DMS114 treated with DMSO at 0.1 percent for 48 hours (cell line): ENCODE measurements around the gene AGBL1.
"Not testable (repeated sequence)": the region's sequence is repeated elsewhere in the genome, so short reads cannot be mapped to it uniquely, and the experiment has no call there.

Experiments
- DNase-seq: peaks from one replicate; lab custom pipeline; 2025; ENCODE audit not compliant: unreplicated experiment; lab: John Stamatoyannopoulos, UW

AGBL1 gene

GRCh38 chr15:86850939-86851338 is 771.3 kb downstream of the AGBL1 start:
- no peak for DNase-seq

DNA sequence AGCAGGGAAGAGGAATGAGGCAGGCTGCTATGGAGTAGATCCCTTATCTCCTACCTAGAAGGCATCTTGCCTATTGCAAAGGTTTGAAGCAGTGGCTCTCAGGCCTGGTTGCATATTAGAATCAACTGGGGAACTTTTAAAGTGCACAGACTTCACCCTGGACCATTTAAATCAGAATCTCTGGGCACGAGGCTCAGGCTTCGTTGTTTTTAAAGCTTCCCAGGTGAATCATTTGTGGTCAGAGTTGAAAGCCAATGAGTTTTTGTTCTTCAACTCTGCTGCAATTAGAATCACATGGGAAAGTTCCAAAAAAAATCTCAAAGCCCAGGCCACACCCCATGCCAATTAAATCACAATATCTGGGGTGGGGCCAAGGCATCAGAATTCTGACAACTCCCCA is 773.1 kb downstream of the AGBL1 start:
- DNase-seq: no peak

DNA sequence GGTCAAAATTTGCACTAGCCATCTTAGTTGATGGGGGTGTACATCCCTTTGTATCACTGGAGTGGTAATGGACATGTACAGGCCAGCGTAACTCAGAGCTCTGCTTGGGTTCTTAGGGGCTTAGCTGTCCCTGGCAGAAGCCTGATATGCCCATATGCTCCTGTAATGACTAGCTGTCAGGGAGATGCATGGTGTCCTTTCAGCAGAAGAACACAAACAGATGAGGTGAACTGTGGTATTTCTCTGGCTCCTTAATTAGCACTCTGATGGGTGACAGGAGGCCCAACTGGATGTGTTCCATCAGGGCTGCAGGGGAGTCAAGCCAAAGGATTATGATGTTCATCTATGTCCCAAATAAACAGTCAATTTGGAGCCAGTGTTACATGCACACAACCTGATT is 774.5 kb downstream of the AGBL1 start:
- no peak for DNase-seq

DNA sequence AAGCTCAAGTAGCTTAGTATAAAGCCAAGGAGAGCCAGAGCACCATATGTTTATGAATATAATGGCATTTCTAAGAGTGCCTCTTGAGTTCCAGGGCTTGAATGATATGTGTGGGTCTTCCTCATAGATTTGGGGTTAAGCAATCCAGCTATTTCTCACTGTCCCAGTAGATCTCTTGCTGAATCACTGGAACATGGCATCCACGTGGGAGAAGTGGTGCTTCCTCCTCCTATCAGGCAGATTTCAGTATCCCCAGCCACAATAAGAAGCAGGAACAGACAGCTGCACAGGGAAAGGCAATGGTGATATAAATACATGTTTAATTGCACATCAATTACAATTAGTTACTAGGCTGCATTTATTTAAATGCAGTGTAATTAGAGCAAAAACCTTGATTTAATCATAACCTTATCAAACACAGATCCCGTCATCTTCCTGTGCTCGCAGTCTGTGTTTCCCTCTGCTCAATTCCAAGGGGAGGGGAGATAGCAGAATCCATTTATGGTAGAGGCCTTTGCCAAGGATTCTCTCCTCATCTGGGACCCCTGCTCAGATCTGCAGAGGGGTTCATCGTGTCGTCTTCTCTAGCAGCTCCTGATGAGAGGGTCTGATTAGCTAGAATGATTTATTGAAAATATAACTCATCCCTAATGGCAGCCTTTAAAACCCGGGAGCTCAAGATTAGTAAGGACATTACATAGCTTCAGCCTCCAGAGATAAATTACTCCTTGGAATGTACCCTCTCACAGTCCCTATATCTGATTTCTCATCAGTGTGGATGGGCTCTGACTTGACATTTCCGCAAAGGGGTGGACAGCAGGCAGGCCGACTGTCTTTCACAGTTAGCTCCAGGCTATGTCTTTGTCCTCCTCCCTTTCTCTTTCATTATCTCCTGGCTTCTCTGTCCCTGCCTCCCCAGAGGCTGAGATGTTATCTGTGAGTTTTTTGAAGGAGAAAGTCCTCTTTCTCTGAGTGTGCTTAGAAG is 775.9 kb downstream of the AGBL1 start:
- DNase-seq: no peak

DNA sequence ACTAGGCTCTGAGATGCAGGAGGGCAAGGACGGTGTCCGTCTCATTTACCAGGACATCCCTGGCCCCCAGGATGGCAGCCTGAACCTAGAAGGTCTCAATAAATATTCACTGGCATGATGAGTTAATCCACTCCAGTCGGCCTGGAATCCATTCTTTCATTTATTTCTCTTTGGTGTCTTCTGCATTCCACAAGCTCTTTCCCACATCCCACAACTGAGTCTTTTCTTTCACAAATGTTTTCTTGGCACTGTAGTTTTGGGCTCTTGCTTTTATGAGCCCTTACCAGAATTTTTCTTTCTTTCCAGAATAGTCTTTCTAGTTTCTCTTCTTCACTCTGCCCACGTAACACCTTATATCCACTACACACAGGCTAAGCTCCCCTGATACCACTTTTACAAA is 778.0 kb downstream of the AGBL1 start:
- DNase-seq: no peak

- no peak for DNase-seq
These were observed 783.7 kb downstream of the AGBL1 start for GRCh38 chr15:86863226-86863915.

GRCh38 chr15:86865920-86866319 is 786.2 kb downstream of the AGBL1 start:
- DNase-seq: no peak

DNA sequence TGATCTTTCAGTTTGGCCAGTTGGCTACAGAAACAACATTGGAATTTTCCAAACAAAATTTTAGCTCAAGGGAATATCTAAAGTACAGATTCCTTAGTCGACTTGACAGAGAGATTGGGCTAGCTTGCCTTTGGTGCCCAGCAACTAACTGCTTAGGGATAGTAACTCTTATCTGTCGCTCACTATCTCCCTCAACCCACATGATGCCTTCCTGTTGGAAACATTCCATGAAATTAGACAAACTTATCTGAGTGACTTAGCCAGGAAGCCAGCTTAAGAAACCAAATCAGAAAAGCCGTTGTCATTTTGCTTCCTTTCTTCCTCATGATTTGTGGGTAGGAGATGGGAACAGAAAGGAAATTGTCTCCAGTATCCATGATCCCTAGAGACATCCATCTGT is 791.2 kb downstream of the AGBL1 start:
- DNase-seq: no peak

- no peak for DNase-seq
These were observed 792.3 kb downstream of the AGBL1 start for GRCh38 chr15:86871964-86872363.

- DNase-seq: no peak
These were observed 793.1 kb downstream of the AGBL1 start for GRCh38 chr15:86872782-86873181.

- DNase-seq: no peak
These were observed 795.4 kb downstream of the AGBL1 start for GRCh38 chr15:86875067-86875466.

- DNase-seq: no peak
These were observed 796.8 kb downstream of the AGBL1 start for GRCh38 chr15:86876387-86876944.

DNA sequence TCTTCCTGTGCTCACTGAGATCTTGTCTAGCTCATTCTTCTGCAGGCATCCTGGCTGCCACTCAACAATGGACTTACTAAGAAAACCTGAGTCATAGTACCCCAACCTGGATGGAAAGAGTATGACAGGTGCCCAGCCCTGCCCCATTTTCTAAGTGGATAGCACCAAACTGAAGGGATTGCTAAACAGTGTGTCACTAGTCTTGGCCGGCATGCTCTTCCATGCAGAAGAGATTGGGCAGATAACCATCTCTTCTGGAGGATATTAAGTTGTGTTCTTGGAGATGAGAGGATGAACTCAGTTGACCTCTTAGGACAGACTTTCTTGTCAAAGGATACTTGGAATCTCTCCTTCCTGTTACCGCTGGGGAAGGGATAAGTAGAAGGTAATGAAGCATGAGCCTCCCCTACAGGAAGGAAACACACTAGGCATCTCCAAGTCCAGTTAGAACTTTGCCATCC is 797.5 kb downstream of the AGBL1 start:
- no peak for DNase-seq

- not testable (repeated sequence) for DNase-seq
These were observed 799.2 kb downstream of the AGBL1 start for GRCh38 chr15:86878844-86879243.

DNA sequence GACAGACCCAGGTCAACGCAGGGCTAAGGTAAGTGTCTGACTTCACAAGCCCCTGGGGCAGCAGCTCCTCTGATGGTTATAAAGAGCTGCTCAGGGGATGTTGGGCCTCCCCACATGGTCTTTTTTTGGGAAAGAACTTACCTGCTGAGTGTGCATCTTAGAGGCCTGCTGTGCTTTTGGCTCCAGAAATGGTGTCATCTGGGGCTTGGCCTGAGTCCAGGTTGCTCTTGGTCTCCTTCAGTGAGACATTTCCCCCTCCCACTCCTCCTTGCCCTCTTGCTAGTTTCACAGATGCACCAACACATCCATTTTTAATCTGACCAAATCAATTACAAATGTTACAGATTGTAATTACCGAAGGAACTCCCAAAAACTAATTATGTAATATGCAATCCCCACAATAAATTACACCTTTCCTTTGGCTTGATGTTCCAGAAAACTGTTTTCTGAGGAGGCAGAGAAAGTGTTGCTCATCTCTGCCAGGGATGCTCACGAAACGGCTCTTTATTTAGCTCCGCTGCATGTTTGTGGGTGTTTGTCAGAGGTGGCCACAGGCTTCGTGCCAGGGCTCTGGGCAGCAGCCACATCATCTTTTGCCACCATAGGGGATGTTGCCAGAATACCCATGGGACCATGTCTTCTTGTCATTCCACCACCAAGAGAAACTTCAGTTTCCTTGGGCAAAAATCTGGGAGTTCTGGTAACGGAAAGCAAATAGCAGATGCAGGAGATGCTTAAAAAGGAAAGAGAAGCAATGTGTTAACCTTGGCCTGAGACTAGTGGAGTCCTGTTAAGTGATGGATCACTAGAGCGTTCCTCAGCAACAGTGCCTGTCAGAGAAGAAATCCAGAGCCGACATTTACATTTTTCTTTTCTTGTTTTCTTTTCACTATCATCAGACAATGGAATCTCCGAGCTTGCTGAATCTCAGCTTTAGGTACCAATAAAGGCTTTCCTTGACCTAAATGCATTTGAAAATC is 799.9 kb downstream of the AGBL1 start:
- no peak for DNase-seq

- DNase-seq: no peak
These were observed 805.9 kb downstream of the AGBL1 start for GRCh38 chr15:86885616-86886015.

DNA sequence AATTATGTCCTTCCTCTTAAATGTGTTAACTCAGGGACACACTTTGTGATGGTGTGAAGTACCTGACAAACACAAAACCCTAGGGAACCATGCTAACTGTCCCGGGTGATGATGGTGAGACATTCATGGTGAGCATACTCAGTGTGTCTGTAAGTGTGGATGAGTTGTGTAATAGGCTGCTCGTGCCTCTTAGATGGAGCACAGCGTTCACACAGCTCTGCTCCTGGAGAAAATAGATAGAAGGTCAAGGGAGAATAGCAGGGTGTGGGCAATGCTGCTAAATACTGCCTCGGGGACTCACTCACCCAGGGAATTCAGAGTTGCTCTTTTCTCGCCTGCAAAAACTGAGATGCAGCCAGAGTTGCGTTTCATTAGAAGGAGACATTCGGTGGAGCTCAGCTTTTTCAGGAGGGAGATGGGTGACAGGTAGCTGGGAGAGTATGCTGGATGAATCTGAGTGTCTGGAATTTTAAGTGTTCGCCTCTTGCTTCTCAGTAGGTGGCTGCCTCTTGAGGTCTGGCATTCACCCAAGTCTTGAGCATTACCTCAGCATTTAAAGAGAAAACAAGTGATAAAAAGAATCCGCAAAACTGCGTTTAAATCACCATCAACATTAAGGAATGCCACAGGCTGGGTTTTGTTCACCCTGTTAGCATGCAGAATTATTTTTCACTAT is 813.2 kb downstream of the AGBL1 start:
- DNase-seq: no peak

GRCh38 chr15:86894269-86894668 is 814.6 kb downstream of the AGBL1 start:
- no peak for DNase-seq

DNA sequence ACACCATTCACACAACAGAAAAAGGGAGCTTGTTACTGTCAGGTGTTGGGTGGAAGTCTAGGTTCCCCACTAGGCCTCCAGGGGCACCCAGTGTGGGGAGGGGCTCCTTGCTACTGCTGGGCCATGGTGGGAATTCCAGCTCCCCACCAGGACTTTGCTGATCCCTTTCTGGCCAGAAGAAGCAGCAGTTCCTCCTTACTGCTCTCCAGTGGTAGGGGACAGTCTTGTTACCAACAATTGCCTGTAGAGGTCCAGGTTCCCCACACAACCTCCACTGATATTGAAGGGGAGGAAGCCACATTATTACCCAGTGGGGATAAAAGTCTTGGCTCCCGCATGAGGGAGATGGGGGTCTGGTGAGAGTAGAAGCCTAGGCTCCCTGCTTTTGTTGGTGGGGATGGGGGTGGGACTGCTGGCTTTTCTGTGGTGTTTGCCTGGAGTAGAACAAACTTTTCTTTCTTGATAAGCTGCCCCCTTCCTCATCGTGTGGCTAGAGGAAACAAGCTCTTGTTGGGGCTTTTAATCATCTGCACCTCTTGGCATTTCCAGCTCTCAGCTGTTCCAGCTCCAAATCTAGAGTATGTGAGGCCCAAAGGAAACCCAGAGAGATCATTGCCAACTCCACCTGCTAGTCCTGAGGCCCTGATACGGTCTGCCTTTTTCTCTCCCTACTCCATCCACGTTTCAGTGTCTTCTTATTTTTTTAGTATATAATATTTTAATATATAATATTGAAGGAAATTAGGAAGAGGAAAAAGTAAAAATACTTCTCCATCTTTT is 824.2 kb downstream of the AGBL1 start:
- no peak for DNase-seq
